HEK293 (cell line): ENCODE results near the gene TOP3A.

Source experiments
- CTCF ChIP-seq: fragments of 450-650 bp; formaldehyde crosslinking; IDR thresholded peaks from 2 replicates; pipeline ENCODE4 v1.5.1; 2016; ENCODE audit warnings: missing biosample characterization, missing genetic modification characterization
- KLF1 ChIP-seq: fragments of 450-650 bp; formaldehyde crosslinking; IDR thresholded peaks from 2 replicates; pipeline ENCODE4 v1.5.1; 2016; ENCODE audit warnings: missing biosample characterization, missing genetic modification characterization
- KLF16 ChIP-seq: fragments of 450-650 bp; formaldehyde crosslinking; IDR thresholded peaks from 2 replicates; pipeline ENCODE4 v1.5.1; 2017; ENCODE audit warnings: missing biosample characterization, missing genetic modification characterization
- REST ChIP-seq: fragments of 450-650 bp; formaldehyde crosslinking; IDR thresholded peaks from 2 replicates; pipeline ENCODE4 v1.5.1; 2016; ENCODE audit warnings: missing biosample characterization, missing genetic modification characterization
- SCRT2 ChIP-seq: fragments of 450-650 bp; formaldehyde crosslinking; IDR thresholded peaks from 2 replicates; pipeline ENCODE4 v1.5.1; 2016; ENCODE audit warnings: missing biosample characterization, missing genetic modification characterization
- TRIM28 ChIP-seq: IDR thresholded peaks from 2 replicates; pipeline ENCODE4 v1.6.1; 2011; ENCODE audit warnings: low read length, control low read depth, borderline replicate concordance
- ZBTB7A ChIP-seq: fragments of 450-650 bp; formaldehyde crosslinking; IDR thresholded peaks from 2 replicates; pipeline ENCODE4 v1.5.1; 2016; ENCODE audit warnings: low read depth, missing biosample characterization, missing genetic modification characterization
- ZNF274 ChIP-seq, 2 experiments: fragments of 200-500 bp in 1 of 2; fragments of 450-650 bp in 1 of 2; sonication (Bioruptor generic) in 1 of 2; formaldehyde crosslinking in 1 of 2; IDR thresholded peaks; 2 replicates each; pipeline versions ENCODE4 v1.5.1 to v1.6.1; 2014 to 2016; ENCODE audit warnings: borderline replicate concordance in 1 of 2, inconsistent platforms in 1 of 2, low read length in 1 of 2, missing biosample characterization in 1 of 2, missing genetic modification characterization in 1 of 2
- ZNF510 ChIP-seq: fragments of 450-650 bp; formaldehyde crosslinking; IDR thresholded peaks from 2 replicates; pipeline ENCODE4 v1.5.1; 2018; ENCODE audit warnings: mild to moderate bottlenecking, missing genetic modification characterization, missing biosample characterization; ENCODE audit not compliant: insufficient replicate concordance

- TF ChIP-seq ZBTB7A, result no peak
- TF ChIP-seq KLF1 (tag by site-specific recombination), result no peak
- no peak for TF ChIP-seq CTCF
- no peak for TF ChIP-seq SCRT2 (tag by site-specific recombination)
- no peak for TF ChIP-seq ZNF274 (IDR thresholded peaks at IDR 0.05; ENCODE audit: low read length)
- no peak for TF ChIP-seq ZNF274 (tag by site-specific recombination; IDR thresholded peaks at IDR 0.05; ENCODE audit: borderline replicate concordance)
- no peak for TF ChIP-seq ZNF510 (tag by site-specific recombination)
- no peak for TF ChIP-seq KLF16 (tag by site-specific recombination)
- no peak for TF ChIP-seq REST (tag by site-specific recombination)
- no peak for TF ChIP-seq TRIM28
Observed at GRCh38 chr17:18233803-18234518, 80.8 kb downstream of the TOP3A start.
